Activated CD4-positive, alpha-beta T cell treated with anti-CD3 and anti-CD28 coated beads for 36 hours (primary cell): ENCODE data around the gene PTRHD1. TPM values are rescaled to one million over a fixed set of nuclear protein-coding genes. Genes with fewer than 3 reads are reported as not detected.

ENCODE experiments used
- ATAC-seq: fragments of 200-7000 bp; cut with Tn5 transposase; one replicate; pipeline ENCODE4 v1.10.0; 2021; ENCODE audit warnings: mild to moderate bottlenecking, moderate library complexity
- CTCF ChIA-PET: fragments of 350-600 bp; sonication (Branson Sonifier 250); formaldehyde crosslinking; loops from one replicate; lab custom pipeline; 2021; ENCODE audit warnings: antibody characterized with exemption; lab: Charles Lee
- POLR2A ChIA-PET: fragments of 350-600 bp; sonication (Branson Sonifier 250); formaldehyde crosslinking; loops from one replicate; lab custom pipeline; 2021; ENCODE audit warnings: antibody characterized with exemption, inconsistent platforms; lab: Charles Lee
- DNase-seq: peaks from one replicate; pipeline ENCODE4 v3.0.0-alpha.2; 2020
- H3K27ac Mint-ChIP-seq: one replicate; pipeline ENCODE4 v1.8.0; 2021; ENCODE audit warnings: mixed read lengths
- H3K27me3 Mint-ChIP-seq: one replicate; pipeline ENCODE4 v1.8.0; 2021; ENCODE audit warnings: mixed read lengths
- H3K36me3 Mint-ChIP-seq: one replicate; pipeline ENCODE4 v1.8.0; 2021; ENCODE audit warnings: low read depth, mixed read lengths
- H3K4me1 Mint-ChIP-seq: one replicate; pipeline ENCODE4 v1.8.0; 2021; ENCODE audit warnings: mixed read lengths
- H3K4me3 Mint-ChIP-seq: one replicate; pipeline ENCODE4 v1.8.0; 2021; ENCODE audit warnings: mild to moderate bottlenecking, moderate library complexity, mixed read lengths
- H3K9me3 Mint-ChIP-seq: one replicate; pipeline ENCODE4 v1.8.0; 2021; ENCODE audit warnings: low read depth, mixed read lengths
- intact Hi-C, 2 experiments: fragments of 100-400 bp; cut with DNase I in 1 of 2; cut with micrococcal nuclease in 1 of 2; formaldehyde crosslinking; loops; one replicate each; pipeline versions ENCODE4 v1.14.2 to v1.15.1; 2022 to 2024; cut with DNase I, micrococcal nuclease
- total RNA-seq, 2 experiments: library from RNA; stranded (reverse); gene quantifications; one replicate each; pipeline ENCODE4 v1.2.3, GENCODE V29; 2021

Gene PTRHD1
- total RNA-seq, 2 experiments from 2014 or later = 22.3 to 26.5 TPM

- no peak for ATAC-seq
- Mint-ChIP-seq H3K9me3 (no peaks in the 10 kb centered on the region), H3K27me3 (no peaks in the 10 kb centered on the region), H3K4me1 (peaks cover 7% of the 10 kb centered on the region), H3K27ac (no peak overlapping the region), H3K36me3 (peaks cover 4% of the 10 kb centered on the region), H3K4me3 (no peak overlapping the region)
- DNase-seq = no peak
- ChIA-PET POLR2A (no interaction called here), CTCF (interaction anchor here (0.8 kb wide), 1 partner anchor 24 kb away, joined by 3 read pairs; no protein-coding TSS in a partner anchor)
- intact Hi-C loops = no loop called here
These were observed 22.1 kb downstream of the PTRHD1 start for GRCh38 chr2:24771061-24771460.

- no peak overlapping the region for H3K27ac Mint-ChIP-seq
- POLR2A ChIA-PET = interaction anchor here (0.6 kb wide), 2 partner anchors 85 to 310 kb away, joined by 5 to 7 read pairs; no protein-coding TSS in a partner anchor
- intact Hi-C loops = no loop called here
- H3K36me3 Mint-ChIP-seq = peaks cover 12% of the 10 kb centered on the region
- H3K9me3 Mint-ChIP-seq = no peaks in the 10 kb centered on the region
- no peak for ATAC-seq
- DNase-seq = no peak
- peaks cover 7% of the 10 kb centered on the region for H3K4me1 Mint-ChIP-seq
- H3K27me3 Mint-ChIP-seq = no peaks in the 10 kb centered on the region
- no peak overlapping the region for H3K4me3 Mint-ChIP-seq
- CTCF ChIA-PET = interaction anchor here (1.2 to 1.5 kb wide), 3 partner anchors 11 to 358 kb away, joined by 3 to 6 read pairs (median 5); no protein-coding TSS in a partner anchor
These were observed 24.6 kb downstream of the PTRHD1 start for GRCh38 chr2:24768601-24769000.

- H3K9me3 Mint-ChIP-seq = no peaks in the 10 kb centered on the region
- H3K36me3 Mint-ChIP-seq = peaks cover 12% of the 10 kb centered on the region
- DNase-seq = no peak
- H3K27me3 Mint-ChIP-seq = no peaks in the 10 kb centered on the region
- H3K4me3 Mint-ChIP-seq = no peak overlapping the region
- intact Hi-C loops = no loop called here
- ChIA-PET CTCF (interaction anchor here (1.0 to 1.3 kb wide), 3 partner anchors 11 to 60 kb away, joined by 3 to 6 read pairs (median 3); no protein-coding TSS in a partner anchor), POLR2A (interaction anchor here (0.6 kb wide), 1 partner anchor 86 kb away, joined by 7 read pairs; no protein-coding TSS in a partner anchor)
- no peak for ATAC-seq
- H3K4me1 Mint-ChIP-seq = peaks cover 7% of the 10 kb centered on the region
- H3K27ac Mint-ChIP-seq = no peak overlapping the region
These were observed 25.2 kb downstream of the PTRHD1 start for GRCh38 chr2:24768013-24768412.

DNA sequence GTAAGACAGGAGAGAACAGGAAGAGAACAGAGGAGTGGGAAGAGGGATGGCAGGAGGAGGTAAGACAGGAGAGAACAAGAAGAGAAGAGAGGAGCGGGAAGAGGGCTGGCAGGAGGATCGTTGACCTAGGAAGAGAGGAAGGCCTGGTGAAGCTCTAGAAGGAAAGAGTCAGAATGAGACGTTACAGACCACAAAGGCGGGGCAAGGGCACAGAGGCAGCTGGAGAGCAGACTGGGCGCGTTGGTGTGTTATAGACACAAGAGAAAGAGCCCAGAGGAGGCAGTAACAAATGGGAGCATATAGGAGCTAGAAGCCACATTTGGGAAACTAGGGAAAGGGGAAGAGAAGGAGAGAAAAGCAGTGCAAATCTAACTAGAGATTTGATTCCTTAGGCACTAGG, 26.6 kb downstream of the PTRHD1 start:
- ChIA-PET POLR2A (no interaction called here), CTCF (interaction anchor here (0.6 to 2.0 kb wide), 3 partner anchors 10 to 628 kb away, joined by 3 to 8 read pairs (median 6); no protein-coding TSS in a partner anchor)
- Mint-ChIP-seq H3K27me3 (no peaks in the 10 kb centered on the region), H3K4me1 (peaks cover 7% of the 10 kb centered on the region), H3K27ac (peak overlapping the region; percentile 37), H3K4me3 (no peak overlapping the region), H3K36me3 (peaks cover 13% of the 10 kb centered on the region), H3K9me3 (no peaks in the 10 kb centered on the region)
- DNase-seq = peak; percentile 47
- peak; percentile 47 for ATAC-seq
- intact Hi-C loops = no loop called here

DNA sequence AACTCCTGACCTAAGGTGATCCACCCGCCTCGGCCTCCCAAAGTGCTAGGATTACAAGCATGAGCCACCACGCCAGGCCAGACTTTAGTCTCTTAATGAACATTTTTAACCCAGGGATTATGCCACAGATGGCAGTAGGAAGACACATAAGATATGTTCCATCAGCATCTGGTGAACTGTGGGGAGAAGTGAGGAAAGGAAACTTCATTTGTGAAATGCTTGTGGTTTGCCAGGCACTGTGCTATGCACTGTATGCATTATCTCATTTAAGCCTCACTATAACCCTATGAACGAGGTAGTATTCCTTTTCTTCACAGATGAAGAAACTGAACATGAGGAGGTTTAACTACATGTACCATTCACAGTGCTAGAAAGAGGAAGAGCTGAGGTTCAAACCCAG, 29.3 kb downstream of the PTRHD1 start:
- Mint-ChIP-seq H3K27me3 (no peaks in the 10 kb centered on the region), H3K4me1 (peaks cover 7% of the 10 kb centered on the region), H3K27ac (no peak overlapping the region), H3K36me3 (peaks cover 17% of the 10 kb centered on the region), H3K9me3 (no peaks in the 10 kb centered on the region), H3K4me3 (no peak overlapping the region)
- ChIA-PET CTCF (no interaction called here), POLR2A (no interaction called here)
- intact Hi-C loops = no loop called here
- DNase-seq (no peak), ATAC-seq (no peak)

GRCh38 chr2:24762518-24762917, 30.7 kb downstream of the PTRHD1 start:
- Mint-ChIP-seq H3K36me3 (peaks cover 17% of the 10 kb centered on the region), H3K4me3 (no peak overlapping the region), H3K4me1 (peaks cover 7% of the 10 kb centered on the region), H3K27ac (no peak overlapping the region), H3K27me3 (no peaks in the 10 kb centered on the region), H3K9me3 (no peaks in the 10 kb centered on the region)
- no peak for ATAC-seq
- intact Hi-C loops = no loop called here
- DNase-seq = no peak
- ChIA-PET CTCF (interaction anchor here (0.9 to 1.0 kb wide), 2 partner anchors 340 to 354 kb away, joined by 3 read pairs; no protein-coding TSS in a partner anchor), POLR2A (interaction anchor here (0.6 kb wide), 1 partner anchor 60 kb away, joined by 3 read pairs; no protein-coding TSS in a partner anchor)

- Mint-ChIP-seq H3K4me3 (no peak overlapping the region), H3K36me3 (peaks cover 15% of the 10 kb centered on the region), H3K4me1 (peaks cover 7% of the 10 kb centered on the region), H3K27me3 (no peaks in the 10 kb centered on the region), H3K27ac (no peak overlapping the region), H3K9me3 (no peaks in the 10 kb centered on the region)
- ATAC-seq = no peak
- no peak for DNase-seq
- POLR2A ChIA-PET = interaction anchor here (0.6 kb wide), 1 partner anchor 59 kb away, joined by 3 read pairs; no protein-coding TSS in a partner anchor
- CTCF ChIA-PET = interaction anchor here (0.7 to 1.0 kb wide), 3 partner anchors 340 to 787 kb away, joined by 3 read pairs; no protein-coding TSS in a partner anchor
- intact Hi-C loops = no loop called here
These were observed 31.3 kb downstream of the PTRHD1 start for GRCh38 chr2:24761866-24762265.

DNA sequence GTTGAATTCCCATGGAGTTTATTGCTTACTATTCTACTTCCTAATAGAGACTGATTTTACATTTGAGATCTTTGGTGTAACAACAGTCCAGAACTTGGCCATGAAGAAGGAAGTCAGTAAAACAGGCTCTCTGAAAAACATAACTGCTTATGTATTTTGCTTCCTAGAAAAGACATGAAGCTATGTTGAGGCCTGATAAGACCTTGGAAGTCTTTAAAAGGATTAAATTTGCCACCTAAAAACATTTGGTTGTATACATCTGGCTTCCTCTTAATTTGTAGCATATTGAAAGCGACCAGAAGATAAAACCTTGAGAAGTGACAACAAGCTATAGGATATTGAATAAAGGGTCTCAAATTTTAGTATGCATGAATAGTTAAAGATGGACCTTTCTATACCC, 36.4 kb downstream of the PTRHD1 start:
- H3K36me3 Mint-ChIP-seq = peaks cover 6% of the 10 kb centered on the region
- no peaks in the 10 kb centered on the region for H3K27me3 Mint-ChIP-seq
- POLR2A ChIA-PET = no interaction called here
- no peak for DNase-seq
- no peaks in the 10 kb centered on the region for H3K4me1 Mint-ChIP-seq
- no peak for ATAC-seq
- no peak overlapping the region for H3K27ac Mint-ChIP-seq
- no peak overlapping the region for H3K4me3 Mint-ChIP-seq
- H3K9me3 Mint-ChIP-seq = no peaks in the 10 kb centered on the region
- CTCF ChIA-PET = interaction anchor here (1.7 kb wide), 1 partner anchor 9 kb away, joined by 6 read pairs; no protein-coding TSS in a partner anchor
- intact Hi-C loops = no loop called here

DNA sequence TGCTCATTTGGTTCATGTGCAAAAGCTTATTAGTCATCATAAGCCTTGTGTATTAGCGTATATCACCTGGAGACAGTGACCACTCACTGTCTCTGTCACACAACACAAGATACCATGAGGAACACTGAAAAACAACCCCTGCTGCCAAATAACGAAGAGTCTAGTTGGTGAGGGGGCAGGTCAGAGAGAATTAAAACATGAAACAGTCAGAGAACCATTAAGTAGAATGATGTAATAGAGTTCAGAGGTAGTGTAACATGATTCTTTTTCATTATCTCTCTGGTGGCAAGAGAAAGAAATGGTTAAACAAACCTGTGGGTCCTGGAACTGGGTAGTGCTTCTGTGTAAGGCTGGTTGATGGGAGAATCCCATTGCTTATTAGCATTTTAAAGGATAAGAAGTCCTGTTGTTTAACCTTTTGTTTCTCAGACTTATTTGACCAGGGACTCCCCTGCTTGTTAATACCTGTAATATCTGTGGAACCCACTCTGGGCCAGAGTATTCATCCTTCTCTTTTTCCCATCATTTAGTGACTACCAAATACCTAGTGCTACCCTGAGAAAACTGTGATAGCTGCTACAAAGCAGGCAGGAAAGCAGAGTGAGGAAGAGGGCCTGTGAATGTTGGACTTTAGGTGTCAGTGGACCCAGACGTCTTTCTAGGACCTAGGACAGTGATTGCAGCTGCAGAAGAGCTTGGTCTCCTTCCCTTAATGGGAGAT, 38.0 kb downstream of the PTRHD1 start:
- no peak overlapping the region for H3K27ac Mint-ChIP-seq
- intact Hi-C loops = no loop called here
- peaks cover 6% of the 10 kb centered on the region for H3K36me3 Mint-ChIP-seq
- DNase-seq (no peak), ATAC-seq (peak; percentile 66)
- POLR2A ChIA-PET = no interaction called here
- no peaks in the 10 kb centered on the region for H3K27me3 Mint-ChIP-seq
- H3K4me1 Mint-ChIP-seq = no peaks in the 10 kb centered on the region
- CTCF ChIA-PET = interaction anchor here (0.8 kb wide), 1 partner anchor 272 kb away, joined by 3 read pairs; no protein-coding TSS in a partner anchor
- H3K4me3 Mint-ChIP-seq = no peak overlapping the region
- H3K9me3 Mint-ChIP-seq = no peaks in the 10 kb centered on the region

GRCh38 chr2:24749069-24749691, 44.0 kb downstream of the PTRHD1 start:
- CTCF ChIA-PET = interaction anchor here (0.7 kb wide), 1 partner anchor 317 kb away, joined by 3 read pairs; no protein-coding TSS in a partner anchor
- Mint-ChIP-seq H3K4me1 (peaks cover under 1% of the 10 kb centered on the region), H3K9me3 (no peaks in the 10 kb centered on the region), H3K27ac (no peak overlapping the region), H3K4me3 (no peak overlapping the region), H3K36me3 (no peaks in the 10 kb centered on the region), H3K27me3 (no peaks in the 10 kb centered on the region)
- no peak for DNase-seq
- intact Hi-C loops = no loop called here
- POLR2A ChIA-PET = no interaction called here
- no peak for ATAC-seq

GRCh38 chr2:24747299-24747698, 45.9 kb downstream of the PTRHD1 start:
- Mint-ChIP-seq H3K27ac (no peak overlapping the region), H3K36me3 (peaks cover 7% of the 10 kb centered on the region), H3K27me3 (no peaks in the 10 kb centered on the region), H3K9me3 (no peaks in the 10 kb centered on the region), H3K4me1 (peaks cover 15% of the 10 kb centered on the region), H3K4me3 (no peak overlapping the region)
- DNase-seq (no peak), ATAC-seq (no peak)
- CTCF ChIA-PET = interaction anchor here (0.7 kb wide), 1 partner anchor 18 kb away, joined by 3 read pairs; no protein-coding TSS in a partner anchor
- intact Hi-C loops = no loop called here
- POLR2A ChIA-PET = no interaction called here
